ENCODE data around the gene PNPLA8.

Gene PNPLA8

DNA sequence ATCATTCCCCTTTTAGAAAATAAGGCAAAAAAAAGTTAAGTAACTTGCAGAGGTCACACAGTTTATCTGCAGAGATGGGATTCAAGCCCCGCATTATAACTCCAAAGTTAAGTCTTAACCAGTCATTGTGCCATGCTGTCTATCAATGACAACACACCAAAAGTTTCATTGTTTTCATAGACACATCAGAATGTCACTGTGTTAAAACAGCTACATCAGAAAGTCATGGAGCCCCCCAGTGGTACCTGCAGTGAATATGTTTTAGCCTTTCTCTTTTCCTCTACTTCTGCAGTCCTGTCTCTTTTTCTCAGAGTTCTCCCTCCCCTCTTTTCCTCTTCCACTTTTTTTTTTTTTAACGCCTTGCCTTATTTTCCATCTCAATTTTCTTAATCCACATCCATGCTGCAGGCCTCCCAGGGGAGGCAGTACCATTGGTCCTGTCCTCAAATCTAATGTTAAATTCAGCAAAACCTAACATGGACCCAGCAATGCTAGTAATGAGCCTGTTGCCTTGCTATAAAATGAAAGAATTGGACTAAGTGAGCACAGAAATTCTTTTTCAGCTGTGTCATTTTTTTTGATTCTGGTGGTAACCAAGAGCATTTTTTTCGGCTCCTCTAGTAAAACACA, 65.9 kb downstream of the PNPLA8 start:
- DNase-seq (ENCODE audit: low read depth) = peak; percentile 67
- H3K4me3 ChIP-seq (ENCODE audit: low read depth, low read length) = no peak overlapping the region
- TF ChIP-seq, protein P1, sequence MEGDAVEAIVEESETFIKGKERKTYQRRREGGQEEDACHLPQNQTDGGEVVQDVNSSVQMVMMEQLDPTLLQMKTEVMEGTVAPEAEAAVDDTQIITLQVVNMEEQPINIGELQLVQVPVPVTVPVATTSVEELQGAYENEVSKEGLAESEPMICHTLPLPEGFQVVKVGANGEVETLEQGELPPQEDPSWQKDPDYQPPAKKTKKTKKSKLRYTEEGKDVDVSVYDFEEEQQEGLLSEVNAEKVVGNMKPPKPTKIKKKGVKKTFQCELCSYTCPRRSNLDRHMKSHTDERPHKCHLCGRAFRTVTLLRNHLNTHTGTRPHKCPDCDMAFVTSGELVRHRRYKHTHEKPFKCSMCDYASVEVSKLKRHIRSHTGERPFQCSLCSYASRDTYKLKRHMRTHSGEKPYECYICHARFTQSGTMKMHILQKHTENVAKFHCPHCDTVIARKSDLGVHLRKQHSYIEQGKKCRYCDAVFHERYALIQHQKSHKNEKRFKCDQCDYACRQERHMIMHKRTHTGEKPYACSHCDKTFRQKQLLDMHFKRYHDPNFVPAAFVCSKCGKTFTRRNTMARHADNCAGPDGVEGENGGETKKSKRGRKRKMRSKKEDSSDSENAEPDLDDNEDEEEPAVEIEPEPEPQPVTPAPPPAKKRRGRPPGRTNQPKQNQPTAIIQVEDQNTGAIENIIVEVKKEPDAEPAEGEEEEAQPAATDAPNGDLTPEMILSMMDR (conservative IDR thresholded peaks at IDR 0.05; ENCODE audit: low read depth, low read length) = peak; percentile 73

GRCh38 chr7:108457871-108458270, 68.1 kb downstream of the PNPLA8 start:
- H3K4me3 ChIP-seq (ENCODE audit: low read depth, low read length) = no peak overlapping the region
- no peak for DNase-seq (ENCODE audit: low read depth)
- TF ChIP-seq, protein P1 (conservative IDR thresholded peaks at IDR 0.05; ENCODE audit: low read depth, low read length) = no peak

DNA sequence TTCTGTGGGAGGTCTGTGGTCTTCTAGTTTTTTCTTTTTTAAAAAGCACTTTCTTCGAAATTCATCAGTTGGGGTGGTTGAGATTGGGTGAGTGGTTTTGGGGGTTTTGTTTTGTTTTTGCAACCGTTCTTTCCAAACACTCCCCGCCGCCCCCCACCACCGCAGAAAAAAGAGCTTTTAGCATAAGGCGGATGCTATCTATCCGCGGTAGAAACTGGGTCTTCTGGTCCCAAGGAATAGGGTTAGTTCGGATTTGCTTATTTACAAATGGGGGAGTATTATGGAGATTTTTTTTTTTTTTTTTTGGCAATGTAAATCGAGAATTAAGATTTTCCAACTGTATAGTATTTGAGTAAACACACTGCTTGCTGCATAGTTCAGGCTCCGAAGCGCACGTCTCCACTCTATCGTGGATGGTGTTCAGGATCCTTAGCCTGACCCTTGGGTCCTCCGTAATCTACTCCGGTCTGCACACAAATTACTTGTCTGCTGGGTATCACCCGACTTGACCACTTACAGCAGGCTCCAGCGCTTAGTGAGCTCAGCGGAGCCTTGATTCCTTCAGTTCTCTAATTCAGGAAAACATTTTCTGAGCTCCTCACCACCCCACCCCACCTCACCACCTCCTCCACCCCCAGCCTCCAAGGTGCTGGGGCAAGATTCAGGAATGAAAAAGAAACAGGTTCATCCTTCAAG, 68.9 kb downstream of the PNPLA8 start:
- no peak for DNase-seq (ENCODE audit: low read depth)
- TF ChIP-seq, protein P1 (conservative IDR thresholded peaks at IDR 0.05; ENCODE audit: low read depth, low read length) = no peak
- peak overlapping the region; percentile 60 for H3K4me3 ChIP-seq (ENCODE audit: low read depth, low read length)

- TF ChIP-seq, protein P1 (conservative IDR thresholded peaks at IDR 0.05; ENCODE audit: low read depth, low read length) = no peak
- peak; percentile 34 for DNase-seq (ENCODE audit: low read depth)
- H3K4me3 ChIP-seq (ENCODE audit: low read depth, low read length) = peak within 1 kb of the TSS; percentile 60
Observed at GRCh38 chr7:108455998-108456677, 69.8 kb downstream of the PNPLA8 start, which contains the start of gene NRCAM. TSS of gene NRCAM (minus strand) at chr7:108456436. CDS start at chr7:108240064, 216,372 bp downstream.

- H3K4me3 ChIP-seq (ENCODE audit: low read depth, low read length) = peak overlapping the region; percentile 60
- TF ChIP-seq, protein P1 (conservative IDR thresholded peaks at IDR 0.05; ENCODE audit: low read depth, low read length) = no peak
- no peak for DNase-seq (ENCODE audit: low read depth)
Observed at GRCh38 chr7:108455551-108455997, 70.4 kb downstream of the PNPLA8 start.

DNA sequence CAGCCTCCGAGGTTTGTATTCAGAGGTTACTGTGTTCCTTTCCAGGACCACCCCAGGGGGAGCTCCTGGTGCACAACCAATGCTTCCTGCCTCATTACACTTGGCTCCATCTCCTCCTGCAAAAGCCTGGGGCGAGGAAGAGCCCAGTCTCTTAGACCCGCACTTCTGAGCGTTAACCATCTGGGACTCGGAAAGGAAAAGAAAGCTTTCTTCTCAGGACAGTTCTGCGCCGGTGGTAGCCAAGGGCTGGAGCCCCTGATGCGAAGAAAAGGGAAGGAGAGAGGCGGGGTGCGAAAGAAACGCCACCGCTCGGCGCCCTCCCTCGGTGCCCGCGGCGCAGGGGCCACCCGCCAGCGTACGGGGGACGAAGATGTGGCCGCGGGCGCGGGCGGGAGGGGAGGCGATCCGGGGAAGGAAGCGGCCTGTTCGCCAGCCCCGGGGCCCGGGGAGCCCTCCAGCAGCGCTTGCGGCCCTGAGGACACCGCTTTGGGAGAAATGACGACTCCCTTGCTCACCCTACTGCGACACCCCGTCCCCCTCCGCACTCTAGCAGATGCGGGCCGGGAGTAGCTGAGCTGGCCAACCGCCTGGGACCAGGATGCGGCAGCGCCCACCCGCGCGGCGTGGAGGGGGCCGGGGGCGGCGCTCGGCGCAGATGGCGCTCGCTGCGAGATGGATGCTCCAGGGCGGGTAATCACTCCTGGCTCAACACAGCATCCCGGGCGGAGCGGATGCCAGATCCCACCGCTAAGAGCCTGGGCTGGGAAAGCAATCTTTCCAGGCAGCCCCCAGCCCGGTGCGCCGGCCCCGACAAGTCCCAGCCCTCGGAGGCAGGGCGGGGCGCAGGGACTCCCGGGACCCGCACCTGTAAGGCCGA, 71.0 kb downstream of the PNPLA8 start:
- H3K4me3 ChIP-seq (ENCODE audit: low read depth, low read length) = peak overlapping the region; percentile 60
- peak; percentile 31 for DNase-seq (ENCODE audit: low read depth)
- TF ChIP-seq, protein P1 (conservative IDR thresholded peaks at IDR 0.05; ENCODE audit: low read depth, low read length) = peak; percentile 16

All from choroid plexus epithelial cell (primary cell).